ENCODE measurements around the gene ENTR1.

The ENTR1 gene

GRCh38 chr9:136397643-136398042, 12.8 kb downstream of the ENTR1 start:
- Histone ChIP-seq H3K4me1 (ENCODE audit: low read length) (peaks cover 11% of the 10 kb centered on the region), H3K79me2 (ENCODE audit: low read length) (peaks cover 29% of the 10 kb centered on the region), H3K9ac (ENCODE audit: low read length) (no peak overlapping the region), H3F3A (ENCODE audit: insufficient read depth, low read length) (no peaks in the 10 kb centered on the region), H3K4me3 (ENCODE audit: low read length) (no peak overlapping the region), H3K4me2 (ENCODE audit: low read depth, low read length) (no peak overlapping the region), H3K27ac (ENCODE audit: low read length) (no peak overlapping the region), H3K9me2 (replicated peaks; ENCODE audit: insufficient read depth, low read length) (no peaks in the 10 kb centered on the region), H3K9me3 (replicated peaks; ENCODE audit: insufficient read depth, low read length) (no peaks in the 10 kb centered on the region), H3K36me3 (replicated peaks; ENCODE audit: insufficient read depth, low read length) (no peaks in the 10 kb centered on the region), H2AFZ (ENCODE audit: low read length) (no peak overlapping the region), H4K20me1 (ENCODE audit: insufficient read depth, low read length) (no peaks in the 10 kb centered on the region), H3K27me3 (replicated peaks; ENCODE audit: insufficient read depth, low read length) (no peaks in the 10 kb centered on the region)
- no peak for DNase-seq
- TF ChIP-seq EZH2phosphoT487 (IDR thresholded peaks at IDR 0.05; ENCODE audit: low read length) (no peak), EZH2 (optimal IDR thresholded peaks at IDR 0.05; ENCODE audit: low read depth, low read length) (no peak), CTCF (IDR thresholded peaks at IDR 0.05; ENCODE audit: low read length) (no peak)

- peaks cover 11% of the 10 kb centered on the region for H3K4me1 ChIP-seq (ENCODE audit: low read length)
- no peak overlapping the region for H3K4me2 ChIP-seq (ENCODE audit: low read depth, low read length)
- no peak overlapping the region for H3K9ac ChIP-seq (ENCODE audit: low read length)
- peaks cover 29% of the 10 kb centered on the region for H3K79me2 ChIP-seq (ENCODE audit: low read length)
- no peaks in the 10 kb centered on the region for H4K20me1 ChIP-seq (ENCODE audit: insufficient read depth, low read length)
- no peaks in the 10 kb centered on the region for H3K9me3 ChIP-seq (replicated peaks; ENCODE audit: insufficient read depth, low read length)
- H3K27me3 ChIP-seq (replicated peaks; ENCODE audit: insufficient read depth, low read length): no peaks in the 10 kb centered on the region
- H3F3A ChIP-seq (ENCODE audit: insufficient read depth, low read length): no peaks in the 10 kb centered on the region
- H3K9me2 ChIP-seq (replicated peaks; ENCODE audit: insufficient read depth, low read length): no peaks in the 10 kb centered on the region
- TF ChIP-seq CTCF (IDR thresholded peaks at IDR 0.05; ENCODE audit: low read length) (no peak), EZH2 (optimal IDR thresholded peaks at IDR 0.05; ENCODE audit: low read depth, low read length) (no peak), EZH2phosphoT487 (IDR thresholded peaks at IDR 0.05; ENCODE audit: low read length) (no peak)
- peaks cover 4% of the 10 kb centered on the region; the same call in 1 of the 2 replicates for H3K36me3 ChIP-seq (replicated peaks; ENCODE audit: insufficient read depth, low read length)
- H3K27ac ChIP-seq (ENCODE audit: low read length): no peak overlapping the region
- no peak overlapping the region for H2AFZ ChIP-seq (ENCODE audit: low read length)
- no peak overlapping the region for H3K4me3 ChIP-seq (ENCODE audit: low read length)
- no peak for DNase-seq
Measured at GRCh38 chr9:136396219-136396515, 14.2 kb downstream of the ENTR1 start.

GRCh38 chr9:136395345-136396218, 14.8 kb downstream of the ENTR1 start:
- H3K4me3 ChIP-seq (ENCODE audit: low read length): no peak overlapping the region
- H3K9me2 ChIP-seq (replicated peaks; ENCODE audit: insufficient read depth, low read length): no peaks in the 10 kb centered on the region
- H3K9ac ChIP-seq (ENCODE audit: low read length): no peak overlapping the region
- peaks cover 4% of the 10 kb centered on the region; the same call in 1 of the 2 replicates for H3K36me3 ChIP-seq (replicated peaks; ENCODE audit: insufficient read depth, low read length)
- H3K79me2 ChIP-seq (ENCODE audit: low read length): peaks cover 29% of the 10 kb centered on the region
- peaks cover 9% of the 10 kb centered on the region for H3K4me1 ChIP-seq (ENCODE audit: low read length)
- no peaks in the 10 kb centered on the region for H3K27me3 ChIP-seq (replicated peaks; ENCODE audit: insufficient read depth, low read length)
- H3K27ac ChIP-seq (ENCODE audit: low read length): no peak overlapping the region
- DNase-seq: no peak
- H4K20me1 ChIP-seq (ENCODE audit: insufficient read depth, low read length): no peaks in the 10 kb centered on the region
- TF ChIP-seq EZH2 (optimal IDR thresholded peaks at IDR 0.05; ENCODE audit: low read depth, low read length): no peak
- H2AFZ ChIP-seq (ENCODE audit: low read length): no peak overlapping the region
- no peaks in the 10 kb centered on the region for H3K9me3 ChIP-seq (replicated peaks; ENCODE audit: insufficient read depth, low read length)
- no peak overlapping the region for H3K4me2 ChIP-seq (ENCODE audit: low read depth, low read length)
- no peaks in the 10 kb centered on the region for H3F3A ChIP-seq (ENCODE audit: insufficient read depth, low read length)

DNA sequence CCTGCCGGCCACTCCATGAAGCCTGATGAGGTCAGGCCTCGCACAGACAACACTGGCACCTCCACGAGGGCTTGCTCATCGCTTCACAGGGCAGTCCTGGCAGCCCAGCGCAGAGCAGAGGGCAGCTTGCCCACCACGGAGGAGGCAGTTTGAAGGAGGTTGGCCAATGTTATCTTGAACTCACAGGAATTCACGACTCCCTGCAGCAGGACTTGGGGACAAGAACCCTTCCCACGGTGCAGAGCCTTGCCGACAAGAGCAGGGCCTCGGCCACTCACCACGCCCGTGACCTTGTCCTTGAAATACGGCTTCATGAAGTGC, 15.4 kb downstream of the ENTR1 start:
- Histone ChIP-seq H2AFZ (ENCODE audit: low read length) (no peak overlapping the region), H3K4me3 (ENCODE audit: low read length) (no peak overlapping the region), H3K4me2 (ENCODE audit: low read depth, low read length) (no peak overlapping the region), H4K20me1 (ENCODE audit: insufficient read depth, low read length) (no peaks in the 10 kb centered on the region), H3K79me2 (ENCODE audit: low read length) (peaks cover 29% of the 10 kb centered on the region), H3K9me3 (replicated peaks; ENCODE audit: insufficient read depth, low read length) (no peaks in the 10 kb centered on the region), H3K9ac (ENCODE audit: low read length) (no peak overlapping the region), H3K9me2 (replicated peaks; ENCODE audit: insufficient read depth, low read length) (no peaks in the 10 kb centered on the region), H3F3A (ENCODE audit: insufficient read depth, low read length) (no peaks in the 10 kb centered on the region), H3K27ac (ENCODE audit: low read length) (no peak overlapping the region), H3K4me1 (ENCODE audit: low read length) (peaks cover 6% of the 10 kb centered on the region), H3K27me3 (replicated peaks; ENCODE audit: insufficient read depth, low read length) (no peaks in the 10 kb centered on the region), H3K36me3 (replicated peaks; ENCODE audit: insufficient read depth, low read length) (peaks cover 4% of the 10 kb centered on the region; the same call in 1 of the 2 replicates)
- TF ChIP-seq CTCF (IDR thresholded peaks at IDR 0.05; ENCODE audit: low read length) (no peak), EZH2 (optimal IDR thresholded peaks at IDR 0.05; ENCODE audit: low read depth, low read length) (no peak), EZH2phosphoT487 (IDR thresholded peaks at IDR 0.05; ENCODE audit: low read length) (no peak)
- no peak for DNase-seq
